Activated T-cell treated with anti-CD3 and anti-CD28 coated beads for 48 hours (primary cell): ENCODE results near the gene NOP53.
"Not testable (repeated sequence)": the region's sequence is repeated elsewhere in the genome, so short reads cannot be mapped to it uniquely, and the experiment has no call there.

Source experiments
- DNase-seq: peaks from one replicate; pipeline ENCODE4 v3.0.0-alpha.2; 2020; ENCODE audit warnings: low read depth

The NOP53 gene

GRCh38 chr19:47745010-47745901 is at the start of gene NOP53:
Gene NOP53, plus strand, starts transcription at chr19:47745546. Its CDS starts 14 bp downstream, at chr19:47745560.
- DNase-seq = peak; percentile 93

DNA sequence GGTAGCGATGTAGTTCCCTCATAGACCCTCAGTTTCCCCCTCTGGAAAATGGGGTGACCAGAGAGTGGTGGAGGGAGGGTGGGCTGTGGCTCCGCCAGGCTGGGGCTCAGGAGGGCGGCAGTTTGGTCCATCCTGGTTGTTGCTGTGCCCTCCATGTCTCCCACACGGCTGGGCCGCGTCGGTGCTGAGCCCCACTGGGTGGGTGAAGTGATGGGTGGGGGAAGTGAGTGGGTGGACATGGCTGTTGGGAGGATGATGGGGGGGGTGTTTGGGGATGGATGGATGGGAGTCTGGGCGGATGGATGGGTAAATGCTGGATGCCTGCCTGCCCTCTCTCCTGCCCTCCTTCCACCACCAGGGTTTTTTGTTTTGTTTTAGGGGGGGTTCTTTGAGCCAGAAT is 48.7 kb upstream of the NOP53 start:
- no peak for DNase-seq

- peak; percentile 47 for DNase-seq
These were observed 47.3 kb upstream of the NOP53 start for GRCh38 chr19:47697863-47698609.

DNA sequence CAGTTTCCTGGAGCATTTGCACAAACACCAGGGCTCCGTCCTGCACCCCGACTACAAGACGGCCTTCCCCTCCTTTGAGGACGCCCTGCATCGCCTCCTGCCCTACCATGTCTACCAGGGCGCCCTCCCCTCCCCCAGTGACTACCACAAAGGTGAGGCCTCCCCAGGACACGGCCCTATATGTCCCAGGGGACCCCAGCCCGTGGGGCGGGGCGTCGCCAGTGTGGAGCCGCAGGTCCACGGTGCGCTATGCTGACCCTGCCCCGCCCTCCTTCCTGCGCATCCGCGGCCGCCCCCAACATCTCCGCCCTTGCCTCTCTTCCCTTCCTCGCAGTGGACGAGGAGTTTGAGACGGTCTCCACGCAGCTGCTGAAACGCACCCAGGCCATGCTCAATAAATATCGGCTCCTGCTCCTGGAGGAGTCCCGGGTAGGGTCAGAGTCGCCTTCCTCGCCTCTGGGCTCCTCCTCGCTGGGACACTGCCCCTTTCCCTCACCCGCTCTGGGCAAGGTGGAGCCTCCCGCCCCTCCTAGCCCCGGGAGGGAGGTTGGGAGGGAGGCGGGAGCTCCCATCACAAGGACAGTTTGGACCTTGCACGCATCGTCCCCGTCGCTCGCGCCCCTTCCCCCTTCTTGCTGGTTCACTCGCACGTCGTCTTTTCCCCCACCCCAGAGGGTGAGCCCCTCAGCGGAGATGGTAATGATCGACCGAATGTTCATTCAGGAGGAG is 46.6 kb upstream of the NOP53 start:
- DNase-seq = no peak

DNA sequence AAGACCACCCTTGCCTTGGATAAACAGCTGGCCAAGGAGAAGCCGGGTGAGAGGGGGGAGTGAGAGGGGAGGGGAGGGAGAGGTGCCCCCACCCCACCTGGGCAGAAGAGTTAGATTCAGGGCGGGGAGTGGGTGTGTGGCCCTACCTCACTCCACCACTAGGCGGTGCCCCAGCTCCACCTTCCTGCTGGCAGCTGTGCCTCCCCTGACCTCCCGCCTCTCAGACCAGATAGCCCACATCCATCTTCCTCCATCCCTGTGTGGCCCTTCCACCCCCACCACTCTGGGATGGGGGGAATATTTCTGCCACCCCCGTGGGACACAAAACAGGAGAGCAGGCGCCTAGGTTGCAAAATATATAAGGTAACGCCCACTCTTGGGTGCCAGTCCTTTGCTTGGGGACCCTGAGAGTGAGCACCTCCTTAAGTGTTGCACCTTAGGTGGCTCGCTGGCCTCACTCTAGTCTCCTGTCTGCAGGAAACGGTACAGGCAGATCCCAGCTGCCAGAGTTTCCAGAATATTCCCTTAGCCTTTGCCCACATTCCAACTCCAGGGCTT is 45.9 kb upstream of the NOP53 start:
- peak; percentile 58 for DNase-seq

DNA sequence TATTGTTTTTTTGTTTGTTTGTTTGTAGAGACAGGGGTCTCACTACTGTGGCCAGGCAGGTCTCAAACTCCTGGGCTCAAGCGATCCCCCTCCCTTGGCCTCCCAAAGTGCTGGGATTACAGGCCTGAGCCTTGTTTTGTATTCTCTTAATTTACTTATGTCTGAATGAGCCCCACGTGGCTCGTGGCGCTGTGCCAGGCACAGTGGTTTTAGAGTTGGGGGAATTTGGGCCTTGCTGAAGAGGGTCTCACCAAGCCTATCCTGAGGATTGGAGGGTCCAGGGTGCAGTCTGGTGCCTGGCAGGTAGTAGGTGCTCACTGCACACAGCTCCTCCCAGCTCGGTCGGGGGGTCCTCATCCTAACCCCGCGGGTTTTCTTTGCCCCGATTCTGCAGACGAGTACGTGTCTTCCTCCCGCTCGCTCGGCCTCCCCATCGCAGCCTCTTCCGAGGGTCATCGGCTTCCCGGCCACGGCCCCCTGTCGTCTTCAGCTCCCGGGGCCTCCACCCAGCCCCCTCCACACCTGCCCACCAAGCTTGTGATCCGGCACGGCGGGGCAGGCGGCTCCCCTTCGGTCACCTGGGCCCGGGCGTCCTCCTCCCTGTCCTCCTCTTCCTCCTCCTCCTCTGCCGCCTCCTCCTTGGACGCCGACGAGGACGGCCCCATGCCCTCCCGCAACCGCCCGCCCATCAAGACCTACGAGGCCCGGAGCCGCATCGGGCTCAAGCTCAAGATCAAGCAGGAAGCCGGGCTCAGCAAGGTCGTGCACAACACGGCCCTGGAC is 44.2 kb upstream of the NOP53 start:
- no peak for DNase-seq

DNA sequence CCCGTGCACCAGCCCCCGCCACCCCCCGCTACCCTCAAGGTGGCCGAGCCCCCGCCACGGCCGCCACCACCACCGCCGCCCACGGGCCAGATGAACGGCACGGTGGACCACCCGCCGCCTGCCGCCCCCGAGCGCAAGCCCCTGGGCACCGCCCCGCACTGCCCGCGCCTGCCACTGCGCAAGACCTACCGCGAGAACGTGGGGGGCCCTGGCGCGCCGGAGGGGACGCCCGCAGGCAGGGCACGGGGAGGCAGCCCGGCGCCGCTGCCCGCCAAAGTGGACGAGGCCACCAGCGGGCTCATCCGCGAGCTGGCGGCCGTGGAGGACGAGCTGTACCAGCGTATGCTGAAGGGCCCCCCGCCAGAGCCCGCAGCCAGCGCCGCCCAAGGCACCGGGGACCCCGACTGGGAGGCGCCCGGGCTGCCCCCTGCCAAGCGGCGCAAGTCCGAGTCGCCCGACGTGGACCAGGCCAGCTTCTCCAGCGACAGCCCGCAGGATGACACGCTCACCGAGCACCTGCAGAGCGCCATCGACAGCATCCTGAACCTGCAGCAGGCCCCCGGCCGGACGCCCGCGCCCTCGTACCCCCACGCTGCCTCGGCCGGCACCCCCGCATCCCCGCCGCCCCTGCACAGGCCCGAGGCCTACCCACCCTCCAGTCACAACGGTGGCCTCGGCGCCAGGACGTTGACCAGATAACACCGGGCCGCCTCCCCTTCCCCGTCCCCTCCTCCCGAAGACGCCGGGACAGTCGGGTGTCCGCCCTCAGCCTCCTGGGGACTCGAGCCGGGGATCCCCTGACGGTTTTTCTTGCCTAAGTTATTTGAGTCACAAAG is 43.4 kb upstream of the NOP53 start:
- no peak for DNase-seq

GRCh38 chr19:47702671-47703070 is 42.7 kb upstream of the NOP53 start:
- no peak for DNase-seq

GRCh38 chr19:47703301-47703700 is 42.0 kb upstream of the NOP53 start:
- no peak for DNase-seq

- DNase-seq = no peak
These were observed 41.3 kb upstream of the NOP53 start for GRCh38 chr19:47704024-47704423.

GRCh38 chr19:47704656-47705055 is 40.7 kb upstream of the NOP53 start:
- no peak for DNase-seq

DNA sequence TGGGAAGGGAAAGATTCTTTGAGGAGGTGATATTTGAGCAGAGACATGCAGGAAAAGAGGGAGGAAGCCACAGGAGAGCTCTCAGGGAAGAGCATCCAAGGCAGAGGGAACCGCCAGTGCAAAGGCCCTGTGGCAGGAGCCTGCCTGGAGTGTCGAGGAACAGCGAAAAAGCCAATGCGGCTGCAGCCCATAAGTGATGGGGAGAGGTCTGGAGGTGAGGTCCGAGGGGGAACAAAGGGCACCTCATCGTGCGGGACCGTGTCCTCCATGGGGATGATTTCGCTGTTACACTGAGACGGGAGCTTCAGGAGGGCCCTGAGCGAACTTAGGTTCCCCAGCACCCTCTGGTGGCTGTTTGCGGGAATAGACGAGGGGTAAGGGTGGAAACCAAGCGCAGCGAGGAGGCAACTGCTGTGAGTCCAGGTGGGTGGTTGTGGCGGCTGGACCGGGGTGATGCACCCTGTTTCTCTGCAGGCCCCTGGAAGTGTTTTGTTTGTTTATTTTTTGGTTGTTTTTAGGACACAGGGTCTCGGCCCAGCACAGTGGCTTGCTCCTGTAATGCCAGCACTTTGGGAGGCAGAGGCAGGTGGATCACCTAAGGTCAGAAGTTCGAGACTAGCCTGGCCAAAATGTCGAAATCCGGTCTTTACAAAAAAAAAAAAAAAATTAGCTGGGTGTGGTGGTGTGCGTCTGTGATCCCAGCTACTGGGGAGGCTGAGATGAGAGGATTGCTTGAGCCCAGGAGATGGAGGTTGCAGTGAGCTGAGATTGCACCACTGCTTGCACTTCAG is 38.0 kb upstream of the NOP53 start:
- peak; percentile 73 for DNase-seq

DNA sequence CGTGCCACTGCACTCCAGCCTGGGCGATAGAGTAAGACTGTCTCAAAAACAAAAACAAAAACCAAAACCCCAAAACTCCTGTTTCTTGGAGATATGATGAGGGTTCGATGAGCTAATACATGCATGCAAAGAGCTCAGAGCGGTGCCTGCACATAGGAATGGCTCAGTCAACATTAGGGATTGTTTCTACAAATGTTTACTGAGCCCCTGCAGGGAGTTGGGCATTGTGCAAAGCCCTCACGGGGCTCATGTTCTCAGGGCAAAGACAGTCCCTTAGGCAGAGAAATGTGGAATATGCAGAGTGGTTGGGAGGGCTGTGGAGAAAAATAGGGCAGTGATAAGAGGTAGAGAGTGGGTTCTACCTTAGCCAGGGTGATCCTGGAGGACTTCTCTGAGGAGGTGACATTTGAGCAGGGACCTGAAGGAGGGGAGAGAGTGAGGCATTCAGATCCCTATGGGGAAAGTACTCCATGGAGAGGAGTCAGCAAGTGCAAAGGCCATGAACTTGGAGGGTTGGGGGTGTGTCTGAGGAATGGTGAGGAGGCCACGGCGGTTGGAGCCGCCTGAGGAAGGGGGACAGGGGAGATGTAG is 33.6 kb upstream of the NOP53 start:
- DNase-seq = no peak

GRCh38 chr19:47713046-47714021 is 32.0 kb upstream of the NOP53 start, which contains the start of gene EHD2:
Gene EHD2, plus strand, starts transcription at chr19:47713422. Its CDS starts 3,191 bp downstream, at chr19:47716613.
- DNase-seq = peak; percentile 57

DNA sequence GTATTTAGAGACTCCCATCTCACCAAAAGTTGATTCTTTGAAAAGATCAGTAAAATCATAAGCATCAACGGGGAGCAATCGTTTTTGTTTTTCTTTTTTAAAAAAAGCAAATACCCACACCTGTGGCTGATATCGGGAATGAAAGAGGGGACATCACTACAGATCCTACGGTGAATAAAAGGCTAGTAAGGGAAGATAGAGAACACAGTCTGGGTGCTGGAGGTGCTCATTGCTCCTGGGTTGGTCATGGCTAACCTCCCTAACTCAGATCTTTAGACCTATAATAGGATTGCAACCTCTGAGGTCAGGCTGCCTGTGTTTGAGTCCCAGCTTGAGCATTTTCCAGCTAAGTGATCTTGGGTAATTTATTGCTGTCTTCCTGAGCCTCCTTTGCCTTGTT is 31.0 kb upstream of the NOP53 start:
- no peak for DNase-seq

DNA sequence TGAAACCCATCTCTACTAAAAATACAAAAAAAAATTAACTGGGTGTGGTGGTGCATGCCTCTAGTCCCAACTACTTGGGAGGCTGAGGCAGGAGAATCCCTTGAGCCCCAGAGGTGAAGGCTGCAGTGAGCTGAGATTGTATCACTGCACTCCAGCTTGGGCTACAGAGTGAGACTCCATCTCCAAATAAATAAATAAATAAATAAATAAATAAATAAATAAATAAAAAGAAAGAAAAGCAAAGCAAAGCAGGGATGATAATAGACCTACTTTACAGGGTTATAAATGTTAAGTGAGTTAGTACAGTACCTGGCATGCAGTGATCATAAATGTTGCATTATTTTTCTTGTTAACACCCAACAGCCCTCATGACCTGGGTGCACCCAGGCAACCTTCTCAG is 30.5 kb upstream of the NOP53 start:
- DNase-seq = not testable (repeated sequence)

GRCh38 chr19:47716270-47716937 is 28.9 kb upstream of the NOP53 start:
- no peak for DNase-seq
